ENCODE data around the gene HOXA4. TPM values are rescaled to one million over a fixed set of nuclear protein-coding genes. Genes with fewer than 3 reads are reported as not detected.

Gene HOXA4
- total RNA-seq, 4 donors from 2014 or later = 0.56 to 2.1 (median 1.3) TPM

- H3K27ac ChIP-seq = peak overlapping the region in 1 of 3 donors; percentile 55
- intact Hi-C loops (cut with DNase I) = no loop called here
- peak overlapping the region in 1 of 3 donors; percentile 14 for H3K4me3 ChIP-seq (replicated peaks in 1 of 3)
- no peaks in the 10 kb centered on the region for H3K36me3 ChIP-seq
- no peak for TF ChIP-seq POLR2A (IDR thresholded peaks at IDR 0.05)
- TF ChIP-seq CTCF (IDR thresholded peaks at IDR 0.05) = no peak
- 3 to 15% methylated on average over 29 of the region's 29 CpGs for WGBS, 2 donors
- no peak for DNase-seq
- H3K4me1 ChIP-seq = peaks cover 11 to 17% of the 10 kb centered on the region in 2 donors
- H3K27me3 ChIP-seq = peaks cover 81% of the 10 kb centered on the region
- no peaks in the 10 kb centered on the region for H3K9me3 ChIP-seq
Measured at GRCh38 chr7:27142580-27143022, 12.0 kb upstream of the HOXA4 start.

- Histone ChIP-seq H3K4me1 (peaks cover 11 to 16% of the 10 kb centered on the region in 2 donors), H3K27ac (peak overlapping the region in 1 of 3 donors; percentile 55), H3K9me3 (no peaks in the 10 kb centered on the region), H3K36me3 (no peaks in the 10 kb centered on the region), H3K4me3 (replicated peaks in 1 of 3) (peak overlapping the region in 1 of 3 donors; percentile 14), H3K27me3 (peaks cover 78% of the 10 kb centered on the region)
- intact Hi-C loops (cut with DNase I) = no loop called here
- TF ChIP-seq CTCF (IDR thresholded peaks at IDR 0.05) = no peak
- no peak for TF ChIP-seq POLR2A (IDR thresholded peaks at IDR 0.05)
- WGBS, 2 donors = 20 to 24% methylated on average over 27 to 30 of the region's 30 CpGs
- no peak for DNase-seq
Measured at GRCh38 chr7:27141923-27142579, 11.5 kb upstream of the HOXA4 start.

- H3K27ac ChIP-seq = no peak overlapping the region
- DNase-seq = no peak
- peaks cover 11 to 16% of the 10 kb centered on the region in 2 donors for H3K4me1 ChIP-seq
- WGBS, 2 donors = 33 to 50% methylated on average over 18 of the region's 18 CpGs
- TF ChIP-seq CTCF (IDR thresholded peaks at IDR 0.05) (no peak), POLR2A (IDR thresholded peaks at IDR 0.05) (no peak)
- H3K36me3 ChIP-seq = no peaks in the 10 kb centered on the region
- H3K27me3 ChIP-seq = peaks cover 79% of the 10 kb centered on the region
- intact Hi-C loops (cut with DNase I) = no loop called here
- no peak overlapping the region for H3K4me3 ChIP-seq (replicated peaks in 1 of 3)
- H3K9me3 ChIP-seq = no peaks in the 10 kb centered on the region
Measured at GRCh38 chr7:27141137-27141922, 10.8 kb upstream of the HOXA4 start.

GRCh38 chr7:27140126-27140857 lies 9.7 kb upstream of the HOXA4 start:
- no peak overlapping the region for H3K27ac ChIP-seq
- no peak for DNase-seq
- H3K4me1 ChIP-seq = peaks cover 11 to 16% of the 10 kb centered on the region in 2 donors
- no peak for TF ChIP-seq CTCF (IDR thresholded peaks at IDR 0.05)
- TF ChIP-seq POLR2A (IDR thresholded peaks at IDR 0.05) = no peak
- H3K27me3 ChIP-seq = peaks cover 80% of the 10 kb centered on the region
- 33 to 50% methylated on average over 15 of the region's 15 CpGs for WGBS, 2 donors
- intact Hi-C loops (cut with DNase I) = no loop called here
- no peaks in the 10 kb centered on the region for H3K9me3 ChIP-seq
- no peaks in the 10 kb centered on the region for H3K36me3 ChIP-seq
- H3K4me3 ChIP-seq (replicated peaks in 1 of 3) = no peak overlapping the region
